Posterior vena cava (tissue), 2 donors: ENCODE measurements around the gene VRK1. TPM values are rescaled to one million over a fixed set of nuclear protein-coding genes. Genes with fewer than 3 reads are reported as not detected.

Experiments
- DNase-seq: peaks from one replicate; pipeline ENCODE4 v3.0.0-alpha.2; 2020; ENCODE audit warnings: low spot score
- intact Hi-C, 2 donors: fragments of 100-400 bp; cut with DNase I; formaldehyde crosslinking; loops; one replicate each; pipeline versions ENCODE4 v1.14.1 to v1.14.2; 2022 to 2023
- total RNA-seq, 2 donors: library from RNA; stranded (reverse); fragmentation: NEBNext Ultra II Directional; extraction: Animal tissue kit (Norgen Biotek cat#: 25700); gene quantifications; one replicate each; pipeline ENCODE4 v1.2.1, GENCODE V29; 2021
- donor health status: DM: yes; HTN: yes; CAD: no.
- donor health status: DM: yes; HTN: yes; CAD: no.

Gene VRK1
- total RNA-seq, 2 donors from 2014 or later, result 10.7 to 11.5 TPM

DNA sequence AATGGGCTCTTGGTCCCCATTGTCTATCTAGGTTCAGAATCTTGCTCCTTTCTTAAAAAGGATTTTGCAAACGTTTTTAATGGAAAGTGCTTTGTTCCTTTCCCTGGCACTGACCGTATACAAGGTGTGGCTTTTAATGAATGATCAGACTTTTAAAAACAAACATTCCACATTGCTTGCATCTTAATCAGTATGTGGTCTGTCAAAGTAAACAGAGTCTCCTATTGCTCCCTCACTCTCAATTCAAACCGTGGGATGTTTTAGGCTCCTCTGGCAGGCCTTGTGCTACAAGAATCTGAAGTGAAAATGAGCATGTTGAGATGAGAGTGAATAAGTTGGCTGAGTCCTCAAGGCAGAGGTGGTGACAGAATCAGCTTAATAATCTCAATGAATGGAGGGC is 107.0 kb downstream of the VRK1 start:
- intact Hi-C loops, result no loop called here
- DNase-seq, result no peak

DNA sequence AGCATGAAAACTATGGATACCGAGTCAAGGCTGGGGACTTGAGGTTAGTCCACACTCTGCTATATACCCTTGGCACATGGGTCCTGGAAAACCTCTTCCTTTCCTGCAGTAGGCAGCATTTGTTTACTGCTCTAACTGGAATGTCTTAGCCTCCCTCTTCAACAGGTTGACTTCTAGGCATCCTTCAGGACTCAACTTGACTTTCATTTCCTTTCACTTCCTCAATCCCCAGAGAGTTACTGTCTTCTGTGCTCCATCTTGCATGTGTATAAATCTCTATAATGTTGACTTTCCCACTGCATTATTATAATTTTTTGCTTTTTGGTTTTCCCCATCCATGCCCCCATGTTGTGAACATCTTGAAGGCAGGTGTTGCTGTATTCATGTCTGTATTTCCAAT is 107.9 kb downstream of the VRK1 start:
- intact Hi-C loops, result no loop called here
- DNase-seq, result no peak

DNA sequence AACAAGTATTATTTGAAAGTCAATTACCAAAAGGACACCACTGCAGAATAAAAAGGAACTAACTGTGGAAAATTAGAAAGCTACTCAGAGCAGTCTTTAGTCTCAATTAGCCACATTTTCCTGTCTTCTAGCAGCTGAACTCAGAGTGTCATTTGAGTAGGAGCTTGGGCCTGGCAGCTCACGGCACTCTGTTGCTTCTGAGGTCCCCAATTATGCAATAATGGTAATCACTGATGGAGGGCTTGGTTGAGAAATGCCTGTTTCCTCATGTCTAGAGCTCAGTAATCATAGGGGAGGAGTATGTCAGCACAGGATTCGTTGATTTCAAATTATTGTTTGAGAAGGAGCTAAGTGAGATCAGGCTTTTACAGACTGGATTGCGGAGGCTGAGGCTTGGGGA is 108.6 kb downstream of the VRK1 start:
- DNase-seq, result no peak
- intact Hi-C loops, result no loop called here

DNA sequence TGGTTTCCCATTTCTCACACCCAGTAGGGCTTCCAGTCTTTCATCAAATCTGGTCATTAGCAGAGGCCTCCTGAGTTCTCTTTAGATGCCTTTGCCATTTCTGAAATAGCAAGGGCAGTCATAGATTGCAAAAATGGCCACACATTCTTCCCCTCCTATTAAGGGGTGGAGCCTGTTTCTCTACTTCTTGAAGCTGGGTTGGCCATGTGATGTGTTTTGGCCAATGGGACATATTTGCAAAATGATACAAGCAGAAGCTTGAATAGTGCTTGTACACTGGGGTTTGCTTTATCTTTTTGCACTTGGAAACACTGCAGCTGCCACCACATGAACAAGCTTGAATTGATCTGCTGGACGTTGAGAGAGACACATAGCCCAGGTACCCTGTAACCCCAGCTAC is 109.3 kb downstream of the VRK1 start:
- DNase-seq, result no peak
- intact Hi-C loops, result no loop called here

DNA sequence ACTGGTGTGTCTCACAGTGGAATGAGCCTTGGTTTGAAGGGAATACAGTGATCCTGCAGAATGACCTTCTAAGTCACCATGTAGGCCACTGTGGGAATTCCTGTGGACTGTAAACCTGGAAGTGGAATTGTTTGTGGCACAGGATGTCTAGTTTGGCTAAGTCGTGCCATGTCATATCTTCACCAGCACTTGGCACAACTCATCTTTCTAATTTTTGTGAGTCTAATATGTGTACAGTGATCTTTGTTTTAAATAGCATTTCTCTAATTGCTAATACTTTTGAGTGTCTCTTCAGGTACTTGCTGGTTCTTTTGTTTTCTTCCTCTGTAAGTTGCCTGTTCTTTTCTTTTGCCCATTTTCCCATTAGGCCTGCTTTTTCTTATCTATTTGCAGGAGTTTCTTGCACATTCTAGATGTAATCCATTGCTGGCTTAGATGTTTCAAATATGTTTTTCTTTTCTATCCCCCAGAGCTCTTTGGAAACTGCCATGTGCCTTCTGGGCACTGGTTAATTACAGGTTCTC is 112.7 kb downstream of the VRK1 start:
- DNase-seq, result no peak
- intact Hi-C loops, result no loop called here

DNA sequence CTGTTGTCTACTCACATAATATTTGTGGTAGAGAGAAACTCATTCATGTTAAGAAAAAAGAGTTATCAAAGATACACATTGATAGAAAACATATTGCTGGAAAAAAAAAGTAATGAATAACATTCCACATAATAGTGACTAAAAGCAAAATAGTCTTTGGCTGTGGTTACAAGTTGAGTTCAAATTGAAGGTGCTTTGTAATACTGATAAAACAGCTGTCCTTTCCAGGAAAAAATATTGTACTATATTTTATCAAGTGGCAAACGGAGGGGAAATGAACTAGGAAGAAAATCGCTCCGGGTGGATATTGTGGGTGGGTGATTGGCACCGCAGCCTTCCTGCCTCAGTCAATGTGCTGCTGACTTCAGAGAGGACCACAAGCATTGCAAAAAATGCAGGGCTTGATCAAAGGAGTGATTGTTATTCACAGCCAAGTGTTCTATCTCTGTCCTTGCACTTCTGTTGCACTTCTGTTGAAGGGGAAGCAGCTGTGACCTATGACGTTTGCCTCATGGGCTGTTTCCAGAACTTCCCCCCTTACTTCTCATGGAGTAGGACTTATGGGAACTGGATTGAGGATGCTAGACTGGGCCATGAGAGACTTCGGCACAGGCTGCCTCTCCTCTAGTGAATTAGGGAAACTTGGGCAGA is 114.4 kb downstream of the VRK1 start:
- no peak for DNase-seq
- intact Hi-C loops, result no loop called here

DNA sequence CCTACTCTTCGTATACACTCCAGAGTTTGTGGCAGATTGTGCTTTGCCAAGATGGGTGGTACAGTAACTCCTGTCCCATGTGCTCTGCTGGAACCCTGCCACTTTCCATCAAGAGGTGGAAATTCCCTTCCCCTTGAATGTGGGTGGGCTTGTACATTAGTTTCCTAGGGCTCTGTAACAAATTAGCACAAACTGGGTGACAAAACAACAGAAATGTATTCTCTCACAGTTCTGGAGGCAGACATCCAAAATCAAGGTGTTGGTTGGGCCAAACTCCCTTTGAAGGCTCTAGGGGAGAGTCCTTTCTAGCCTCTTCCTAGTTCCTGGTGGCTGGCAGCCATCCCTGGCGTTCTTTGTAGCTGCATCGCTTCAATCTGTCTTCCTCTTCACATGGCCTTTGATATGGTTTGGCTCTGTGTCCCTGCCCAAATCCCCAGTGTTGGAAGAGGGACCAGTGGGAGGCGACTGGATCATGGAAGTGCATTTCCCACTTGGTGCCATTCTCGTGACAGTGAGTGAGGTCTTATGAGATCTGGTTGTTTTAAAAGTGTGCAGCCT is 117.5 kb downstream of the VRK1 start:
- DNase-seq, result no peak
- intact Hi-C loops, result no loop called here

DNA sequence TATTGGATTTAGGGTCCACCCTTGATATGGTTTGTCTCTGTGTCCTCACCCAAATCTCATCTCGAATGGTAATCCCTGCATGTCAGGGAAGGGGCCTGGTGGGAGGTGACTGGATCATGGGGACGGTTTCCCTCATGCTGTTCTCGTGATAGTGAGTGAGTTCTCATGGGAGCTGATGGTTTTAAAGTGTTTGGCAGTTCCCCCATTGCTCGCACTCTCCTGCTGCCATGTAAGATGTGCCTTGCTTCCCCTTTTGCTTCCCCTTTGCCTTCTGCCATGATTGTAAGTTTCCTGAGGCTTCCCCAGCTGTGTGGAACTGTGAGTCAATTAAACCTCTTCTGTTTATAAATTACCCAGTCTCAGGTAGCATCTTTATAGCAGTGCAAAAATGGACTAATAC is 118.3 kb downstream of the VRK1 start:
- DNase-seq, result no peak
- intact Hi-C loops, result no loop called here

DNA sequence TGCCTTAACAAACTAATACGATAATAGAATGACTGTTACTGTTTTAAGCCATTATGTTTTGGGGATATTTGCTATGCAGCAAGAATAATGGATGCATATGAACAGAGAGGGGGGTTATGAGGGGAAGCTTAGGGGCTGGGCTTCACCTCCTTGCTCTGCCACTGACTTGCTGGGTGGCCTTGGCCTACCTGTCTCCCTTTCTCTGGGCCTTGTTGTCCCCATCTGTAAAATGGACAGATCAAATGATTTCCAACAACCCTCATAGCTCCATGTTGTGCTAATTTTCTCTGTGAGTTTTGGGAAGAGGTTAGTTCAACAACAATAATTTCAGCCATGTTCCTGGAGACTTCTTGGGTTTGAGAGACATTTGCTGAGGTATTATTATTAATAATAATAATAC is 119.6 kb downstream of the VRK1 start:
- no peak for DNase-seq
- intact Hi-C loops, result no loop called here

DNA sequence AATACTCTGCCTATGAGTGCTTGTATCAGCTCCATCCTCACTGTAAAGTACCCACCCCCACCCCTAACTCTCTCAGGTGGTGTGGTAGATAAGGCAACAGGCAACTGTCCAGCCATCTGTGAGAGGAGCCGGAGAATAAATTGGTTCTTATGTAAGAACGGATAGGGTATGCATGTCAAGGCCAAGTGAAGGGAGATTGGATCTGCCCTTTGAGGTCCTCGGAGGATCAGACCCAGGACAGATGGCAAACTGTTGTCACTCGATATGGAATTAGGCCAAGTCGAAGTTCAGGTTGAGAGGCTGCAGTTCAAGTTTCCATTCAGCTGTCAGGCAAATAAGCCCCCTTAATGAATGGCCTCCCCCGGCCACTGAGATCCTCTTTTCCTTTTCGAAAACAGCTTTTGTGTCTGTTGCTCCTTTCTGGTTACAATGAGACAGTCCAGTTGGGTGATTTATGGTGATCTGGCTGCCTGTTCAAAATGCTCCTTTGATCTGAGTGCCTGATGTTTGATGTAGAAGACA is 120.3 kb downstream of the VRK1 start:
- intact Hi-C loops, result no loop called here
- DNase-seq, result no peak

DNA sequence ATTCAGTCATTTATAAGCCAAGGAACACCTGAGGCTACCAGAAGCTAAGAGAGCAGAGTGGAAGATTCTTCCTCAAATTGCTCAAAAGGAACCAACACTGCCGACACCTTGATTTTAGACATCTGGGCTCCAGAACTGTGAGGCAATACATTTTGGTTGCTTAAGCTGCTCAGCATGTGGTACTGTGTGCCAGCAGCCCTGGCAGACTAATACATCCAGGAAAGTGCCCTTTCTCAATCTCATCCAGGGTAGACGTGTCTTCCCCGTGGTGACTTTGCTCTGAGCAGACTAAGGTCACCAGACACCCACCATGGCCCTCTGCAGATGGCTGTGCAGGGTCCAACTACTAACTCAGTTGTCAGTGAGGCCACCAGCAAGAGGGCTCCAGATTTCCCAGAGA is 122.8 kb downstream of the VRK1 start:
- intact Hi-C loops, result no loop called here
- DNase-seq, result no peak

DNA sequence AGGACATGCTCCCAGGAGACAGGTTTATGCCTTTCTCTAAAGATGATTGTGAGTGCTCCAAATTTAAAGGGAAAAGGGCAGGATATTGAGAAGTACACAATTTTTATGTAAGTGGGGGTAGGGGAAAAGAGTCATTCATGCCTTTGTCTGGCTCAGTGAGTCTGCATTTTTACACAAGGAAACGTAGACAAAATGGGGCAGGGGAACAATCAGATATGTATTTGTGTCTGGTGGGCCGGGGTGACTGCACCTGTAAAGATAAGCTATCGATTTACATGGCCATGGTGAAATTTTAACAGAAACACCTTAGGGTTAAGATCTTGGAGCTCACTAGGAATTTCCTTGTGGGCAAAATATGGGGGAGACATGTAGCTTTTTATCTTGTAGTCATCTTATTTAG is 123.6 kb downstream of the VRK1 start:
- no peak for DNase-seq
- intact Hi-C loops, result no loop called here

DNA sequence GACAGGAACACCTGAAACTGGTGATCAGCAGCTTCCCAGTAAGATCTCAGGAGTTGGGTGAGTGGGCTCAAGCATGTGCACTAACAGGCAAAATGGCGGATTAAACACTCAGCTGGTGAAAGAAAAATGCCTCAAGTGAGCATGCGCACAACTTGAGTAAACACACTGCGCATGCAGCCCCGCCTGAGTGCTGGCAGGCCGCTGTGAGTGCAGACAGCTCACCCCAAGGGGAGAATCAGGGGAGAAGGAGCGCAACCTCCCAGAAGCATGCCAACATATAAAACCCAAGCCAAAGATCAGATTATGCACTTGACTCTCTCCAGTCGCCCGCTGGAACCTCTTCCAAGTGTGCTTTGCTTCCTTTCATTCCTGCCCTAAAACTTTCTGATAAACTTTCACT is 125.8 kb downstream of the VRK1 start:
- no peak for DNase-seq
- intact Hi-C loops, result no loop called here

DNA sequence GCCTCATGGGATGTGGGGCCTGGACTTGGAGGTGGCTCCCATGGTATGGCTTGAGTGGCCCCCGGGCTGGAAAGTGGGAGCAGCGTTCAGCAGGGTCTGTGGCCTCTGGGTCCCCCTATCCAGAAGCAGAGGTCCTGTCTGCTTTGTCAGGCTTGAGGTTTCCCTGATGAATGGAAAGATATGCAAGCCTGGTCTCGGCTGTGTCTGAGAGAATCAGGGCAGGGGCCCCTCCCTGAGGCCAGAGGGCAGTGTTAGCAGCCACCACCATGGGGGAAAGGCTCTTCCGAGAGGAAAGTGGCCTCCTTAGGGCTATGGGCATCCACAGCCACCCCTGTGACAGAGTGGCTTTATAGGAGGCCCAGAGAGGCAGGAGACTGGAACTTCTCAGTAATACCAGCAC is 128.2 kb downstream of the VRK1 start:
- intact Hi-C loops, result no loop called here
- no peak for DNase-seq

DNA sequence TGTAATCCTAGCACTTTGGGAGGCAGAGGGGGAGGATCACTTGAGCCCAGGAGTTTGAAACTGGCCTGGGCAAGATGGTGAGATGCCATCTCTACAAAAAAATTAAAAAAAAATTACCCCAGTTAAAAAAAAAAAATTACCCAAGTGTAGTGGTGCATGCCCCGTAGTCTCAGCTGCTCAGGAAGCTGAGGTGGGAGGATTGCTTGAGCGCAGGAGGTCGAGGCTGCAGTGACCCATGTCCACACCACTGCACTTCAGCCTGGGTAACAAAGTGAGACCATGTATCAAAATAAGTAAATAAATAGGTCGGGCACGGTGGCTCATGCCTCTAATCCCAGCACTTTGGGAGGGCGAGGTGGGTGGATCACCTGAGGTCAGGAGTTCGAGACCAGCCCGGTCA is 128.8 kb downstream of the VRK1 start:
- intact Hi-C loops, result no loop called here
- no peak for DNase-seq

DNA sequence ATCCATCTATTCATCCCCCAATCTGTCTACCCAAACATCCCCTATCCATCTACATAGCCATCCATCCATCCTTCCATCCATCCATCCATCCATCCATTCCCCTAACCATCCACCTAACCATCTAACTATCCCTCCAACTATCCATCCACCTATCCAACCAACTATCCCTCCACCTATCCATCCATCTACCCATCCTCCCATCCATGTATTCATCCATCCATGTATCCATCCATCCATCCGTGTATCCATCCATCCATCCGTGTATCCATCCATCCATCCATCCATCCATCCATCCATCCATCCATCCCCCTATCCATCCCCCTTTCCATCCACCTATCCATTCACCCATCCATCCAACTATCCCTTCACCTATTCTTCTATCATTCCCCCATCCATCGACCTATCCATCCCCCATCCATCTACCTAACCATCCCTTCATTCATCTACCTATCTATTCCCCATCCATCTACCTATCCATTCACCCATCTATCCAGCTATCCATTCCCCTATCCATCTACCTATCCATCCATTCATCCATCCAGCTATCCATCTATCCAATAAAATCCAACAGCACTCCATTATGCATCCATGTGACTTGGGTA is 131.7 kb downstream of the VRK1 start:
- DNase-seq, result no peak
- intact Hi-C loops, result no loop called here

DNA sequence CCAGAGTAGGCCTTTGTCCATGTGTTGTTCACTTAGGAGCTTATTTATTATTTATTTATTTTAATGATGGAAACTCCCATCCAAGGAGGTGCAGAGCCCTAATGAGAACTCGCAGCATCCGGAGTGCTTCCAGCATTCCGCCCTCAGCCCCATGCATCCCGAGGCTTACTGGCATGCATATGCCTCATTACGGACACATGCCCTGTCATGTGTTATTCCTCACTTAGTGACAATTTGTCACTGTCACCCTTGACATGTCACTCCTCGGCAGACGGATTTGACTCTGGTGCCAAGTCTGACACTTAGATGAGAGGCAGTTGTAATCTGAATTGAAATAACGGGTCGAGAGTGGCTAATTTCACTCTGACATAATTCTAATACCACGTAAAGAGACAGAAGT is 132.8 kb downstream of the VRK1 start:
- intact Hi-C loops, result loop anchor here in 1 of 2 donors (5.0 kb wide), 1 partner anchor 552 kb away; no protein-coding TSS in a partner anchor
- no peak for DNase-seq

DNA sequence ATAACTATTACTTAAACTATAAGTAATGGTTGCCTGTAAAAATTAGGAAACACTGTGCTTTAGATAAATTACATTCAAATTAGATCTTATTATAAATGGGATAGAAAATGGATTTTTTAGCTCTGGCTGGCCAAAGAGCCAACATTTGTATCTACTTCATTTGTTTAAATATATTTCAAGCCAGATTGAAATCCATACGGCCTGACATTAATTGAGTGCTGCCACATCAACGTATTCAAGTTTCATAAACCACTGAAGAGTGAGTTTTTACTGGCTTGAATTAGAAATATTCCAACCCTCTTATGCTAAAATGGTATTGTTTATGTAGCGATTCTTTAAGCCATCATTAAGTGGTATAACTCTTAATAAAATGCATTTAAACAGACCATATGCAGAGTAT is 133.3 kb downstream of the VRK1 start:
- intact Hi-C loops, result loop anchor here in 1 of 2 donors (5.0 kb wide), 1 partner anchor 552 kb away; no protein-coding TSS in a partner anchor
- no peak for DNase-seq
